Measurements from ENCODE around the gene SGPL1.
"Not testable (repeated sequence)": the region's sequence is repeated elsewhere in the genome, so short reads cannot be mapped to it uniquely, and the experiment has no call there.

SGPL1 gene

GRCh38 chr10:70851597-70852475 is 36.1 kb downstream of the SGPL1 start:
- no peak overlapping the region for H3K9ac ChIP-seq (ENCODE audit: low read length)
- no peaks in the 10 kb centered on the region for H3K27me3 ChIP-seq (ENCODE audit: control insufficient read depth, insufficient read depth, low read length)
- no peaks in the 10 kb centered on the region for H3K9me3 ChIP-seq (ENCODE audit: control insufficient read depth, low read depth, low read length)
- peaks cover 43% of the 10 kb centered on the region for H3K36me3 ChIP-seq (ENCODE audit: control insufficient read depth, low read depth, low read length)
- H3K4me3 ChIP-seq (ENCODE audit: low read length), result no peak overlapping the region
- no peaks in the 10 kb centered on the region for H3K4me1 ChIP-seq (ENCODE audit: control insufficient read depth, low read depth, low read length)
- H3K27ac ChIP-seq (ENCODE audit: low read length), result no peak overlapping the region

- no peaks in the 10 kb centered on the region for H3K4me1 ChIP-seq (ENCODE audit: control insufficient read depth, low read depth, low read length)
- peaks cover 53% of the 10 kb centered on the region for H3K36me3 ChIP-seq (ENCODE audit: control insufficient read depth, low read depth, low read length)
- no peak overlapping the region for H3K4me3 ChIP-seq (ENCODE audit: low read length)
- H3K9me3 ChIP-seq (ENCODE audit: control insufficient read depth, low read depth, low read length), result no peaks in the 10 kb centered on the region
- no peaks in the 10 kb centered on the region for H3K27me3 ChIP-seq (ENCODE audit: control insufficient read depth, insufficient read depth, low read length)
- H3K9ac ChIP-seq (ENCODE audit: low read length), result no peak overlapping the region
- H3K27ac ChIP-seq (ENCODE audit: low read length), result no peak overlapping the region
Measured at GRCh38 chr10:70853038-70853437, 37.3 kb downstream of the SGPL1 start.

- no peaks in the 10 kb centered on the region for H3K4me1 ChIP-seq (ENCODE audit: control insufficient read depth, low read depth, low read length)
- no peaks in the 10 kb centered on the region for H3K27me3 ChIP-seq (ENCODE audit: control insufficient read depth, insufficient read depth, low read length)
- H3K9ac ChIP-seq (ENCODE audit: low read length), result no peak overlapping the region
- H3K4me3 ChIP-seq (ENCODE audit: low read length), result no peak overlapping the region
- no peak overlapping the region for H3K27ac ChIP-seq (ENCODE audit: low read length)
- H3K36me3 ChIP-seq (ENCODE audit: control insufficient read depth, low read depth, low read length), result peaks cover 54% of the 10 kb centered on the region
- H3K9me3 ChIP-seq (ENCODE audit: control insufficient read depth, low read depth, low read length), result no peaks in the 10 kb centered on the region
Measured at GRCh38 chr10:70853457-70853856, 37.7 kb downstream of the SGPL1 start.

- Histone ChIP-seq H3K4me3 (ENCODE audit: low read length) (no peak overlapping the region), H3K4me1 (ENCODE audit: control insufficient read depth, low read depth, low read length) (no peaks in the 10 kb centered on the region), H3K9ac (ENCODE audit: low read length) (no peak overlapping the region), H3K27me3 (ENCODE audit: control insufficient read depth, insufficient read depth, low read length) (no peaks in the 10 kb centered on the region), H3K36me3 (ENCODE audit: control insufficient read depth, low read depth, low read length) (peaks cover 72% of the 10 kb centered on the region), H3K27ac (ENCODE audit: low read length) (no peak overlapping the region), H3K9me3 (ENCODE audit: control insufficient read depth, low read depth, low read length) (no peaks in the 10 kb centered on the region)
Measured at GRCh38 chr10:70856454-70856853, 40.7 kb downstream of the SGPL1 start.

- Histone ChIP-seq H3K9ac (ENCODE audit: low read length) (no peak overlapping the region), H3K9me3 (ENCODE audit: control insufficient read depth, low read depth, low read length) (no peaks in the 10 kb centered on the region), H3K27me3 (ENCODE audit: control insufficient read depth, insufficient read depth, low read length) (no peaks in the 10 kb centered on the region), H3K4me3 (ENCODE audit: low read length) (no peak overlapping the region), H3K27ac (ENCODE audit: low read length) (no peak overlapping the region), H3K4me1 (ENCODE audit: control insufficient read depth, low read depth, low read length) (no peaks in the 10 kb centered on the region), H3K36me3 (ENCODE audit: control insufficient read depth, low read depth, low read length) (peaks cover 53% of the 10 kb centered on the region)
Measured at GRCh38 chr10:70858759-70859158, 43.0 kb downstream of the SGPL1 start.

GRCh38 chr10:70861495-70862197 is 45.9 kb downstream of the SGPL1 start:
- not testable (repeated sequence) for H3K4me3 ChIP-seq (ENCODE audit: low read length); H3K27me3 ChIP-seq (ENCODE audit: control insufficient read depth, insufficient read depth, low read length); H3K27ac ChIP-seq (ENCODE audit: low read length); H3K9ac ChIP-seq (ENCODE audit: low read length); H3K4me1 ChIP-seq (ENCODE audit: control insufficient read depth, low read depth, low read length); H3K9me3 ChIP-seq (ENCODE audit: control insufficient read depth, low read depth, low read length)
- peaks cover 40% of the 10 kb centered on the region for H3K36me3 ChIP-seq (ENCODE audit: control insufficient read depth, low read depth, low read length)

GRCh38 chr10:70863470-70864160 is 47.9 kb downstream of the SGPL1 start:
- Histone ChIP-seq H3K4me1 (ENCODE audit: control insufficient read depth, low read depth, low read length) (peaks cover 5% of the 10 kb centered on the region), H3K4me3 (ENCODE audit: low read length) (no peak overlapping the region), H3K9ac (ENCODE audit: low read length) (no peak overlapping the region), H3K27me3 (ENCODE audit: control insufficient read depth, insufficient read depth, low read length) (no peaks in the 10 kb centered on the region), H3K27ac (ENCODE audit: low read length) (no peak overlapping the region), H3K9me3 (ENCODE audit: control insufficient read depth, low read depth, low read length) (no peaks in the 10 kb centered on the region), H3K36me3 (ENCODE audit: control insufficient read depth, low read depth, low read length) (peaks cover 28% of the 10 kb centered on the region)

- Histone ChIP-seq H3K27ac (ENCODE audit: low read length) (no peak overlapping the region), H3K36me3 (ENCODE audit: control insufficient read depth, low read depth, low read length) (peaks cover 30% of the 10 kb centered on the region), H3K9me3 (ENCODE audit: control insufficient read depth, low read depth, low read length) (no peaks in the 10 kb centered on the region), H3K4me1 (ENCODE audit: control insufficient read depth, low read depth, low read length) (peaks cover 5% of the 10 kb centered on the region), H3K4me3 (ENCODE audit: low read length) (no peak overlapping the region), H3K9ac (ENCODE audit: low read length) (no peak overlapping the region), H3K27me3 (ENCODE audit: control insufficient read depth, insufficient read depth, low read length) (no peaks in the 10 kb centered on the region)
Measured at GRCh38 chr10:70864935-70865334, 49.2 kb downstream of the SGPL1 start.

GRCh38 chr10:70866424-70866823 is 50.7 kb downstream of the SGPL1 start:
- H3K27me3 ChIP-seq (ENCODE audit: control insufficient read depth, insufficient read depth, low read length), result no peaks in the 10 kb centered on the region
- no peaks in the 10 kb centered on the region for H3K9me3 ChIP-seq (ENCODE audit: control insufficient read depth, low read depth, low read length)
- no peak overlapping the region for H3K4me3 ChIP-seq (ENCODE audit: low read length)
- peaks cover 5% of the 10 kb centered on the region for H3K4me1 ChIP-seq (ENCODE audit: control insufficient read depth, low read depth, low read length)
- no peak overlapping the region for H3K27ac ChIP-seq (ENCODE audit: low read length)
- H3K9ac ChIP-seq (ENCODE audit: low read length), result no peak overlapping the region
- peaks cover 30% of the 10 kb centered on the region for H3K36me3 ChIP-seq (ENCODE audit: control insufficient read depth, low read depth, low read length)

GRCh38 chr10:70872291-70872690 is 56.5 kb downstream of the SGPL1 start:
- H3K27me3 ChIP-seq (ENCODE audit: control insufficient read depth, insufficient read depth, low read length), result no peaks in the 10 kb centered on the region
- peaks cover 4% of the 10 kb centered on the region for H3K4me1 ChIP-seq (ENCODE audit: control insufficient read depth, low read depth, low read length)
- no peak overlapping the region for H3K9ac ChIP-seq (ENCODE audit: low read length)
- peaks cover 66% of the 10 kb centered on the region for H3K36me3 ChIP-seq (ENCODE audit: control insufficient read depth, low read depth, low read length)
- no peaks in the 10 kb centered on the region for H3K9me3 ChIP-seq (ENCODE audit: control insufficient read depth, low read depth, low read length)
- H3K27ac ChIP-seq (ENCODE audit: low read length), result no peak overlapping the region
- no peak overlapping the region for H3K4me3 ChIP-seq (ENCODE audit: low read length)

- H3K4me1 ChIP-seq (ENCODE audit: control insufficient read depth, low read depth, low read length), result peaks cover 6% of the 10 kb centered on the region
- H3K9me3 ChIP-seq (ENCODE audit: control insufficient read depth, low read depth, low read length), result no peaks in the 10 kb centered on the region
- no peaks in the 10 kb centered on the region for H3K27me3 ChIP-seq (ENCODE audit: control insufficient read depth, insufficient read depth, low read length)
- H3K36me3 ChIP-seq (ENCODE audit: control insufficient read depth, low read depth, low read length), result peaks cover 72% of the 10 kb centered on the region
- H3K4me3 ChIP-seq (ENCODE audit: low read length), result no peak overlapping the region
- no peak overlapping the region for H3K9ac ChIP-seq (ENCODE audit: low read length)
- H3K27ac ChIP-seq (ENCODE audit: low read length), result no peak overlapping the region
Measured at GRCh38 chr10:70874061-70874460, 58.3 kb downstream of the SGPL1 start.

All from iPS-18a (cell line).